HG03045 (cell line): Measurements from ENCODE around the gene CLEC11A.

Source experiments
- ATAC-seq: cut with Tn5 transposase; IDR thresholded peaks from one replicate; pipeline ENCODE4 v1.9.1; 2021; ENCODE audit warnings: mild to moderate bottlenecking, moderate library complexity; ENCODE audit not compliant: unreplicated experiment

Gene CLEC11A, protein sequence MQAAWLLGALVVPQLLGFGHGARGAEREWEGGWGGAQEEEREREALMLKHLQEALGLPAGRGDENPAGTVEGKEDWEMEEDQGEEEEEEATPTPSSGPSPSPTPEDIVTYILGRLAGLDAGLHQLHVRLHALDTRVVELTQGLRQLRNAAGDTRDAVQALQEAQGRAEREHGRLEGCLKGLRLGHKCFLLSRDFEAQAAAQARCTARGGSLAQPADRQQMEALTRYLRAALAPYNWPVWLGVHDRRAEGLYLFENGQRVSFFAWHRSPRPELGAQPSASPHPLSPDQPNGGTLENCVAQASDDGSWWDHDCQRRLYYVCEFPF

DNA sequence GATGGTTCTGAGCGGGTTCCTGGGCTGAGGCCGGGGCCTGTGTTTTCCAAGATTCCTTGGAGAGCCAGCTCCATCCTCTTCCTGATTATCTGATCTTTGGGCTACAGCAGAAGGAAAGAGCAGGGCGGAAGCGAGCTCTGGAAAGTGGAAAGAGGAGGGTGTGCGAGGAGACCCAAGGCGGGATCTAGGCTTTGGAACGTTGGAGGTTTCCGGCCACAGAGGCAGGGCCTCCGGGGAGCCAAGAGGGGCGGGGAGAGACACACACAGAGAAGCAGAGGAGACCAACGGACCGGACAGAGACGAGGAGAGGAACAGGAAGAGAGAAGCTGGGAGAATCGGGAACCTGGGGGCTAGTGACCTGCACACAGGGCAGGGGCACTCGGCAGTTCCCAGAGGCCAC lies at the start of gene CLEC11A:
TSS of gene CLEC11A (plus strand) at position 296 of the 400 bp plus-strand sequence. CDS start 162 bp downstream, outside the sequence.
- ATAC-seq = no peak

DNA sequence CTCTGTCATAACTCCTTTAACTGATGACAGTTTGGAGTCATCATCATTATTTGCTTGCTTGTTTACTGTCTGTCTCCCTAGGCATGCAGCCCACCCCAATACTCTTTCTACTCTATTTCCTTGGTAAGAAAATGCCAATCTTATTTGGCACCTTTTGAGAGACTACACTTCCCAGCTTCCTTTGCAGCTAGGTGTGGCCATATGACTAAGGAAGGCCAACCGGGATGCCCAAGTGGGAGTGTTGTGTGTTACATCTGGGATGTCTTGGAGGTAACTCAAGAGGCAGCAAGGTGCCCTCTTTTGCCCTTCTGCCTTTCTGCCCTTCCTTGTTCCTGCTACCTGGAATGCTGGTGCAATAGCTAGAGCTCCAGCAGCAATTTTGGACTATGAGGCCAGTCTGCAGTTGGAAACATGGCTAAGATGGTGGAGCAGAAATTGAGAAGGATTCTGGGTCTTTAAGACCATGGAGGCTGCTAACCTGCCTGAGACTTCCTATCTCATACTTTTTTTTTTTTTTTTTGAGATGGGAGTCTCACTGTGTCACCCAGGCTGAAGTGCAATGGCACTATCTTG lies 46.5 kb upstream of the CLEC11A start:
- no peak for ATAC-seq

DNA sequence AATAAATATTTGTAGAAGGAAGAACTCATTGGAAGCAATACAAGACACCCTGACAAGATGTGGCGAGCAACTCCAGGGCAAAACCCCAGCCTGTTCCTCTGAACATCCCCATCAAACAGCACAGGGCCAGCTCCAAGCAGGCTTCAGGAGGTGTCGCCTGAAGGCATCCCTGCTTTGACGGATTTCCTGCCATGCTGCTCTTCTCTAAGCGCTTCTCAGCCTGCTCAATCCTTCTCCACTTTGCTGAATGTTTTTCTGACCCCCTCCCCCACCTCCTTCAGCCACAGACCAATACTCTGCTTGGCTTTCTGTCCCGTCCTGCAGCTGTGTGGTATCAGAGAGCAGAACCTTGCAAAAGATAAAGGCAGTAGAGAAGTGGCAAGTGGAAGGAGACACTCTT lies 45.5 kb upstream of the CLEC11A start:
- ATAC-seq = no peak

DNA sequence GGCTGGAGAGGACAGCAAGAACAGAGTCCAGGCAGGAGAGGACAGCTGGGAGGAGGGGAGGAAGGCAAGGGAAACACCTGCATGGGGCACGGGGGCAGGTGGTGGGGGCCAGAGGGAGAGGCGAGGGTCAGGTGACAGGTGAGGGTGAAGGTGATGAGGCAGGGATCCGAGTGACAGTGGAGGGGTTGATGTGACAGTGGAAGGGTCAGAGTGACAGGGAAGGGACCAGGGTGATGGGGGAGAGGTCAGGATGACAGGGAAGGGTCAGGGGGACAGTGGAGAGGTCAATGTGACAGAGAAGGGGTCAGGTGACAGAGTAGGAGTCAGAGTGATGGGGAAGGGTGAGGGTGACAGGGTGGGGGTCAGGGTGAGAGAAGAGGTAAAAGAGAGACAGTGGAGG lies 44.8 kb upstream of the CLEC11A start:
- ATAC-seq = no peak

DNA sequence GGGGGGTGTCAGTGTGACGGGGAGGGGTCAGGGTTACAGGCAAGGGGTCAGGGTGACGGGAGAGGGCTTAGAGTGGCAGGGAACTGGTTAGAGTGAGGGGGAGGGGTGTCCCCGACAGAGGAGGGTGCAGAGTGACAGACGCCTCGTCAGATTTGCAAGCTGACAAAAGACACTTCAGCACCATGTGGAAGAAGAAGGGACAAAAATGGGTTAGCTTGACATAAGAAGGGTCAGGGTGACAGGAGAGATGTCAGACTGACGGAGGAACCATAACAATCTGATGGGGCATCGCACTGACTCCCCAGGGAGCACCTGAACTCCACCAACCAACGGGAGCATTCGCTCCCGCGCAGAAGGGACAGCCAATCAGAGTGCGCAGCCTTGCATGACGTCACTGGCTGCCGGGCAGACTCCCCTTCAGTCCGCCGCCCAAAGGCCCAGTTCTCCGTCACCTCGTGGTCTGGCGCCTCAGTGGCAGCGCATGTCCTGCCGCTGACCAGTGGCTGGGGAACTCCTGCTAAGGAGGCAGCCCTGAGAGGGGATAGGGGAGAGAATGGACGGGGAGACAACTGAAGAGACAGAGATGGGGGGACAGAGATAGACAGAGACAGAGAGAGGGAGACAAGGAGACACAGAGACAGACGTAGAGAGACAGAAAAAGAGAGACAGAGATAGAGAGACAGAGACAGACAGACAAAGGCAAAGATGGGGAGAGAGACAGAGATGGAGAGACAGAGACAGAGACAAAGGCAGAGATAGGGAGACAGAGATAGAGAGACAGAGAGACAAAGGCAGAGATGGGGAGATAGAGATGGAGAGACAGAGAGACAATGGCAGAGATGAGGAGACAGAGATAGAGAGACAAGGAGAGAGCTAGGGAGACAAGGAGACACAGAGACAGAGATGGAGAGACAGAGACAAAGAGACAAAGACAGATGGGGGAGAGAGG lies 43.7 kb upstream of the CLEC11A start:
- ATAC-seq = no peak

DNA sequence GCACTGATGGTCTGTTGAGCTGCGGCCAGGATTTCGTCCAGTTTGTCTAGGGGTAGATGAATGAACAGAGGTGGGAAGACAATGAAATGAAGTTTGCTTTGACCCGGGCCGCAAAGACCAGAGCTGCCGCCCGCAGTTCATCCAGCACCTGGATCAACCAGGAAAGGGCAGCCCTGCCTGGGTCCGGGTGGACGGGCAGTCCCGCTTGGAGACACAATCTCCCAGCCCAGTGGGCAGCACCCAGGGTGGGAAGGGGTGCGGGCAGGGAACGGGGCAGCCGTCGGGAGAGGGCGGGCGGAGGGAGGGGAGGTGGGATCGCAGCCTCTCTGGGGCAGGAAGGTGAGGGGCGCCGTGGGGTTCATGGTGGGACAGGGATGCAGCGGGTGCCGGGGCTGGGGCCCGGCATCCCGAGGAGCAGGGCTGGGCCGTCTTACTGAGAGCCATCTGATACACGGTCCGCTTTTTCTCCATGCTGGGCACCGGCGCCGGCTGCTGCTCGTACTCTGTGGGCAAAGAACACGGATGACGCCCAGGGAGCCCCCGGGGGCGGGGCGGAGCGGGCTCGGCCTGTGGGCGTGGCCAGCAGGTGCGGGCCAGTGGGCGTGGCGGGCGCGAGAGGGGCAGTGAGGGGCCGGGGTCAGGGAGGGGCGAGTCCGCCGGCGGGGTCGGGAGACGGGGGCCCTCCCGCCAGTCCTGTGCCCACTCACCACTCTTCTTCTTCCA lies 36.7 kb upstream of the CLEC11A start:
- no peak for ATAC-seq

DNA sequence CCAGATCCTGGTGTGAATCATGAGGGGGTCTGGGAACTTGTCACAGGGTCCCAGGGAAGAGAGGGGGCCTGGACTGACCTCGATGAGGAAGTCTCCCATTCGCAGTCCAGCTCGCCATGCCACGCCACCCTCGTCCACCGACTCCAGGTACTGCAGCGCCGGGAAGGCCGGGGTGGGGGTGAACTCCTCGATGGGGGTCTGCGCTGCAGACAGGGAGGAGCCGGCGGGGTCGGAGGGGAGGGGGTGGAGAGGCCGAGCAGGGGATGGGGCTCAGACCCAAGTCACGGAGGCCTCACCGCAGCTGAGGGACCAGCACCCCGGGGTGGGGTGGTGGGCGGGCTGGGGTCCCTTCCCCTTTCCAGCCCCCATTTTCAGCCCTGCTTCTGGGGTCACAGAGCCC lies 34.4 kb upstream of the CLEC11A start:
- ATAC-seq = no peak

DNA sequence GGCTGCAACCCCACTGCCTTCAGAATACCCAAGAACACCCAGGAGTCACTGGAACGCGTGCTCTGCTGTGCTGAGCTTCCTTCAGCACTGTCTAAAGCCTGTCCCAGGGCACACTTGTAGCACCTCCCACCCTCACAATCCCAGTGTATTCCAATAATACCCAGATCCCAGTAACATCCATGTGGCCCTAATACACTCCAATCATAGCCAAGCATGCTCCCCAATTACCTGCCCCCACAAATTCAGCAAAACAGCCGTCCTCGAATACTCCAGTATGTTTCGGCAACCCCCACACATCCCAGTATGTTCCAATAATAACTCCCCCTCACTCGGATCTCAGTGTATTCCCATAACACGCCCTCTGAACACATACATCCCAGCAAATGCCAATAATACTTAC lies 32.7 kb upstream of the CLEC11A start:
- no peak for ATAC-seq

DNA sequence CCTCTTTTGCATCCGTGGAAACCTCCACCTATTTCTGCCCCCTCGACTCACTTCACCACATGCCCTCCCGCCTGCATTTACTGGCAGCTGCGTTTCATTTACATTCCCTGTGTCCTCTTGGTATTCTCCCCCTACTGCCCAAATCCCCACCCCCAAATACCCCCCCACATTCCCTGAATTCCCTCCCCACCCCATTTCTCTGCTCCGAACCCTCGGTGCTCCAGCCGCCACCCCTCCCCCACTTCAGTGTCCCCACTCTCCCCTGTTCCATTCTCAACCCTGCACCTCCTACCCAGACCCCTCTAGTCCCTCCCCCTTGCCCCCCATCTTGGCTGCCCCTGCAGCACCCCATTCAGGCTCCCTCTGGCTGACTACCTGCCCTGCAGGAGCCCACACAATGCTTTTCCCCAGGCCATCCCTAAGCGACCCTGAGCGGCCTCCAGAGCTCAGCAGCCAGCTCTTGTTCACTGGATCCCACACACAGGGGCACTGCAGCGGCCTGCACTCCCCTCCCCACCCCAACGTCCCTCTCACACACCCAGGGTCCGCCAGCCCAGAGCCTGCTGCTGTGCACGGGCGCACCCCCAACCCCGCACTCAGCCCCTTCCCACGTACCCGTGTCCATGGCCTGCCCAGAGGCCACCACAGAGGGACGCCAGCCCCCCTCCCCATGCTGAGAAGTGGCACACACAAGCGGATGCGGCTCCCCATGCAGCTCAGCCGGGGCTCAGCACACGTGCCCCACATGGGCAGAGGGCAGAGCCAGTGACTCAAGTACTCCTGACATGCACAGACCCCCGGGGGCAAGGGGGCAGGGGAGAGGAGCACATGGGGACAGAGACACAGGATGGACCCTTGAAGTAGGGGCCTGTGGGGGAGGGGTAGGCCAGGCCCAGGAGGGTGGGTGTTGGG lies 29.8 kb upstream of the CLEC11A start:
- ATAC-seq = no peak

DNA sequence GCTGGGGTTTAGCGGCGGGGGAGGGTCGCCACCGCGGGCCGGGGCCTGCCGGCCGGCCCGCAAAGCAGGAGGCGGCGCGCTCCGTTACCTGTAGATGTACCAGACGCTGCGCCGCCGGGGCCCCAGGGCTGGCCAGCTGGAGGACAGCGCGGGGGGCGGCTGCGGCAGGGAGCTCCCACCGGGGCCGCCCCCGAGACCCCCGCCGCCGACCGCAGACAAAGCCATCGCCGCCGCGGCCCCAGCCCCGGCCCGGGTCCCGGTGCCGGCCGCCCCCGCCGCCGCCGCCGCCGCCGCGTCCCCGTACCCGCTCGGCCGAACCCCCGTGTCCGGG lies 28.4 kb upstream of the CLEC11A start:
- ATAC-seq = no peak

DNA sequence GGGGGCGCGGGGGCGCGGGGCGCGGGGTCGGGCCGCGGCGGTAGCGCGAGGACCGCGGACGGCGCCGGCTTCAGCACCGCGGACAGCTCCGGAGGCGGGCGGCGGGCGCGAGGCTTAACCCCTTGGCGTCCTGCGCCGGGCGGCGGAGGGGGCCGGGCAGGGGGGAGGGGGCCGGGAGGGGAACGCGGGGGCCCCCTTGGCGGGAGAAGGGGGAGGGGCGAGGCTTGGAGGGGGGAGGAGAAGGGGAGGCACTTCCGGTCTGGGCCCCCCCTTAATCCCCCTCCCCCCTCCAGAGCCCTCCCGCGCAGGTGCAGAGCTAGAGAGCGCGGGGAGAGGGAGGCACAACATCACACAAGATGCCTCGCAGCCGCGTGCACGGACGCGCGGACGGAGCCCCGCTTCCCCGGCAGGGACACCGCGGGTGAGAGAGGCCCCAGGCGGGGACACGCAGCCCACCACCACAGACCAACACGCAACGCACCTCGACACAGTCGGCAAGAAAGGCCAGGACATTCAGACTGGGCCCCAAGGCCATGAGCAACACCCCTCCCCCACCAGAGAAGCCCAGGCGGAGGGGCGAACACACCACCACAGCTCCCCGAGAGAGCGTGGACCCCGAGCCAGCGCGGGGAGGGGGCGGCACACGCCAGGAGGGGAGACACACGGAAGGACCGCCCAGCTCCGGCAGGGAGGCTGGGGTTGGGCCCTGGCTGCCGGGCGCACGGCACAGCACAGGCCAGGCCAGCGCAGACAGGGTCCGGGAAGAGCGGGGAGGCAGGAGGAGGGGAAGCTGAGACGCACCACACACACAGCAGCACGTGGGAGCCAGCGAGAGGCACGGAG lies 27.7 kb upstream of the CLEC11A start:
- ATAC-seq = no peak

DNA sequence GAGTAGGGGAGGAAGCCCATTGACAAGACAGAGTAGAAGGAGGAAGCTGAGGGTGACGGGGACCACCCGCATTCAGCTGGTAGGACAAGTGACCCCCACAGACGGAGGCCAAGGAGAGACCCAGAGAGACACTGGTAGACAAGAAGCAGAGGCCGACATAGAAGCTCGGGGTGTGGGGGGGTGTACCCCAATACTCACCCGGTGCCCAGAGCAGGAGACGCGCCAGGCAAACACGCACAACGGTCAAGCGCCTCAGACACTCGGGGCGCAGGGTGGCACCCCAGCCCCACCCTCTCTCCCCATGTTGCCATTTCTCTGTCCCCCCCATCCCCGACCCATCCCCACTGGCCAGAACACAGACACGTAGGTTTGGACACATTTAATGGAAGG lies 27.1 kb upstream of the CLEC11A start:
- no peak for ATAC-seq

DNA sequence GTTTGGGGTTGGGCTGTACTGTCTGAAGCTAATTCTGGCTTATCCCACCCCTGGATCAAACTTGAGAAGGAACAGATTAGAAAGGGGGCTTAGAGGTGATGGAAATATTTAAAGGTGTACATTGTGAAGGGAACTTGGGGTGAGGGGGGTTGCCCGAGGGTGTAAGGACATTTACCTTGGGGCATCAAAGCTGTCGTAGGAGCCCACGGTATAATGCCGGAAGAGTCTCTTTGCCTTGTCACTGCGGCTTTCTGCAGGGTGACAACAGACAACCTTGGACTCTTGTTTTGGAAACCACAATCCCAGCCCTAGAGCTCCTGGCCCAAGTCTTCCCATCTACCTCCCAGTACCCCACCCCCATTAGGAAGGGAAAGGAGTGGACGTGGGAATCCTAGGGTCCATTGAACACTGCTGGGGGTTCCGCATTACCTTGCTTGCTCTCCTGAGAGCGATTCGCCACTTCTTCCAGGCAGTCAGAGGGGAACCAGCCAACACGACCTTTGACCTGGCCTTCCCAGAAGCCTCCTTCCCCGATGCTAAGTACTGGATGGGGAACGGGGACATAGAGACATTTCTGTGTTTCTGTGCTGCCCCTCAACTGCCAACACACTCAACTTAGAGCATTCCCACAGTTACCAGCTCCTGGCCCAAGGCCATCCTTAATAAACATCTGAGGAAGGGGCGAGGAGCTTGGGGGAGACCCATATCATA lies 25.6 kb upstream of the CLEC11A start:
- ATAC-seq = no peak

DNA sequence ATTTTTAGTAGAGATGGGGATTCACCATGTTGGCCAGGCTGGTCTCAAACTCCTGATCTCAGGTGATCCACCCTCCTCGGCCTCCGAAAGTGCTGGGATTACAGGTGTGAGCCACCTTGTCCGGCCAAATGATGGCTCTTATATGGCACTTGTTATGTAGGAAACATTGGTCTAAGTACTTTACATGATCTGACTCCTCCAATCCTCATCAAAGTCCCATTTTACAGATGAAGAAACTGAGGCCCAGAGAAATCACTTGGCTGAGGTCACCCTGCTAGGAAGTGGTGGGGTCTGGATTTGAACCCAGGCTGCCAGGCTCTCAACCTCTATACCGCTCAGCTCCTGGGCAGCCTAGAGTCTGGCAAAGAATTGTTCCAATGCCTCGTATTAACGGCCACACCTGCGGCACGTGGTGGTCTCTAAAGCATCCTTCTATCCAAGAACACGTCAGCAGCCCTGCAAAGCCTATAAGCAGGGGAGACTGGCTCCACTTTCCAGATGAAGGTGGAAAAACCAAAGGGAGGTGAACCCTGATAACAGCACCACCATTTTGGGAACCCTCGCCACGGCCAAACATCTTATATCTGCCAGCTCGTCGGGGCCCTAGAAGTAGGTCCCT lies 21.7 kb upstream of the CLEC11A start:
- no peak for ATAC-seq

DNA sequence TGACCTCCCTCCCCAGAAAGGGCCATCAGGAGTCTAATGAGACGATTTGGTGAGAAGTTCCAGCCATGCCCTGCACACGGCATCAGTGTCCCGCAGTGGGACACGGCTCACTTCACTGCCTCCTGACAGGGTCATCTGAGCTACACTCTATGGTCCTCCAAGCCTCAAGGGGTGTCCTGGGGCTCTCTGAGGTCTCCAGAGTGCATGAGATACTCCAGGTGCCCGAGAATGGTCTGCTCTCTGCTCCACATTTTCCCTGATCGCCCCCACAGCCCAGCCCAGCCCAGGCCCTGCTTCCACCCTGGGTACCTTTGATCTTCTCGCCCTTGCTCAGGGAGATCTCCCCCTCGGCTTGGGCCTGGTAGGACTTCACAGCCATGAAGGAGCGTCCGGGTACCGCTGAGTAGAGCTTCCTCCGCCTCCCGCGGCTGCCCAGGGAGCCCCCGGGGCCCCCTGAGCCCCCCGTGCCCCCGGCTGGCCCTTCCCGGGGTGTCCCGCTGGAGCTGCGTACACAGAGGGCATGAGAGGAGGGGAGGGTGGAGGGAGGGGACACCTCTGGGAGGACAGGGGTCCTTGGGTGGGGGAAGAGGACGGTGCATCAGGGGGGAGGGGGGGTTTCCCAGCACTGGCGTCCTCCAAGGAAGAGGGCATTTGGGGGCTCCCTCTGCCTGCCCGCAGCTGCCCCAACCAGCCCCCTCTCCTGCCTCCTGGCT lies 20.9 kb upstream of the CLEC11A start:
- no peak for ATAC-seq

DNA sequence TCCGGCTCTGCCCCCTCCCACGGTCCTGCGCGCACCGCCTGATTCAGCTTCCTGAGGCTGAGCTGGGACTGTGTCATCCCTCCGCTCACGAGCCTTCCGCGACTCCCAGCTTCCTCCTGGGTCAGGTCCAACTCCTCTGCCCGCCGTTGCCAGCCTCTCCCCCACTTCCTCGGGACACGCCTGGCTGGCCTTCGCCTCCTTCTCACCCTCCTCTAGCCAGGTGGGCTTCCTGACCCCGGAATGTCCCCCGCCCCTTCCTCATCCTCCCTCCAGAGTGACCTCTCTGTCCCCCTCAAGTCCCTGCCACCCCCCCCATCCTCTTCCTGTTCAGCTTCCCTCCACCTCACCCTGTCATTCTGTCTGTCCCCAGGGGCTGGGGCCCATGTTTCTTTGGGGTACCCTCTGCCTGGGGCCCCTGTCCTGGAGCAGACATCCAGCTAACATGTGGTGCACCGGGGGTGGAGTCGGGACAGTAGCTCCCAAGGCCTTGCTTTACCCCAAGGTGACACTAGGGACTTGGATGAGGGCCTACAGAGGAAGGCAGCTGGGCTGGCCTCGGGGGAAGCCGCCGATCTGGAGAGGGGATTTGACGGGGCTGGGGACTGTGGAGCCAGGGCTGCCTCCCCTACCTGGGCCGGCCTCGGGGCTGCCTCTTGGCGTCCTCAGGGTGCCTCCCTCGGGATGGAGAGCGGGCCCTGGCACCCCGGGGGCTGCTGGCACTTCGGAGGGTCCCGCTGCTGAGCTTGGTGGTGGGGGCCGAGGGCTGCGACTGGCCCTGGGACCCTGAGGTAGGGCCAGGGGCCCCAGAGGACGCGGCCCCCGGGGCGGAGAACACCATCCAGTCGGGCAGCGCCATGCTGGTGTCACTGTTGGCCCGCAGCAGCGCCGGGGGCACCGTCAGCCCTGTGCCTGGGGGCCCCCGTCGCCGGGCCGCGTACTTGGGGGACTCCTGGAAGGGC lies 20.0 kb upstream of the CLEC11A start:
- ATAC-seq = no peak
